Activated CD8-positive, alpha-beta T cell treated with anti-CD3 and anti-CD28 coated beads for 36 hours (primary cell): ENCODE results near the gene INTS11. TPM values are rescaled to one million over a fixed set of nuclear protein-coding genes. Genes with fewer than 3 reads are reported as not detected.

Experiments used
- ATAC-seq: fragments of 200-7000 bp; cut with Tn5 transposase; one replicate; pipeline ENCODE4 v1.10.0; 2021; ENCODE audit warnings: mild to moderate bottlenecking, moderate library complexity
- CTCF ChIA-PET: fragments of 350-600 bp; sonication (Branson Sonifier 250); formaldehyde crosslinking; loops from one replicate; lab custom pipeline; 2021; ENCODE audit warnings: antibody characterized with exemption; lab: Charles Lee
- POLR2A ChIA-PET: fragments of 350-600 bp; sonication (Branson Sonifier 250); formaldehyde crosslinking; loops from one replicate; lab custom pipeline; 2021; ENCODE audit warnings: antibody characterized with exemption; lab: Charles Lee
- DNase-seq: peaks from one replicate; pipeline ENCODE4 v3.0.0-alpha.2; 2020
- H3K27ac Mint-ChIP-seq: one replicate; pipeline ENCODE4 v1.8.0; 2021; ENCODE audit warnings: mild to moderate bottlenecking, mixed read lengths
- H3K27me3 Mint-ChIP-seq: one replicate; pipeline ENCODE4 v1.8.0; 2021; ENCODE audit warnings: mixed read lengths
- H3K36me3 Mint-ChIP-seq: one replicate; pipeline ENCODE4 v1.8.0; 2021; ENCODE audit warnings: low read depth, mixed read lengths
- H3K4me1 Mint-ChIP-seq: one replicate; pipeline ENCODE4 v1.8.0; 2021; ENCODE audit warnings: low read depth, mixed read lengths
- H3K4me3 Mint-ChIP-seq: one replicate; pipeline ENCODE4 v1.8.0; 2021; ENCODE audit warnings: mild to moderate bottlenecking, moderate library complexity, mixed read lengths
- H3K9me3 Mint-ChIP-seq: one replicate; pipeline ENCODE4 v1.8.0; 2021; ENCODE audit warnings: mixed read lengths
- CTCF ChIP-seq: fragments of 200-600 bp; IDR thresholded peaks from one replicate; pipeline ENCODE4 v1.8.0; 2022; ENCODE audit warnings: antibody characterized with exemption, mild to moderate bottlenecking
- intact Hi-C: fragments of 100-400 bp; cut with micrococcal nuclease; formaldehyde crosslinking; loops from one replicate; pipeline ENCODE4 v1.10.0; 2022
- total RNA-seq, 2 experiments: library from RNA; stranded (reverse); gene quantifications; one replicate each; pipeline ENCODE4 v1.2.3, GENCODE V29; 2021

Gene INTS11
- total RNA-seq, 2 experiments from 2014 or later = 110 to 122 TPM

- H3K27ac Mint-ChIP-seq = no peak overlapping the region
- no peak for ATAC-seq
- H3K9me3 Mint-ChIP-seq = no peaks in the 10 kb centered on the region
- ChIA-PET POLR2A (interaction anchor here (0.8 kb wide), 1 partner anchor 29 kb away, joined by 3 read pairs; no protein-coding TSS in a partner anchor), CTCF (interaction anchor here (1.2 kb wide), 1 partner anchor 31 kb away, joined by 3 read pairs; no protein-coding TSS in a partner anchor)
- H3K4me3 Mint-ChIP-seq = no peak overlapping the region
- H3K4me1 Mint-ChIP-seq = peaks cover 7% of the 10 kb centered on the region
- no peaks in the 10 kb centered on the region for H3K27me3 Mint-ChIP-seq
- TF ChIP-seq CTCF = no peak
- H3K36me3 Mint-ChIP-seq = peaks cover 16% of the 10 kb centered on the region
- DNase-seq = no peak
- intact Hi-C loops = no loop called here
These were observed 16.5 kb upstream of the INTS11 start for GRCh38 chr1:1340791-1341548.

- POLR2A ChIA-PET = no interaction called here
- TF ChIP-seq CTCF = no peak
- intact Hi-C loops = no loop called here
- Mint-ChIP-seq H3K36me3 (peaks cover 16% of the 10 kb centered on the region), H3K4me1 (peaks cover 6% of the 10 kb centered on the region), H3K4me3 (no peak overlapping the region), H3K9me3 (no peaks in the 10 kb centered on the region), H3K27ac (no peak overlapping the region), H3K27me3 (no peaks in the 10 kb centered on the region)
- DNase-seq = no peak
- CTCF ChIA-PET = no interaction called here
- no peak for ATAC-seq
These were observed 15.7 kb upstream of the INTS11 start for GRCh38 chr1:1340185-1340584.

DNA sequence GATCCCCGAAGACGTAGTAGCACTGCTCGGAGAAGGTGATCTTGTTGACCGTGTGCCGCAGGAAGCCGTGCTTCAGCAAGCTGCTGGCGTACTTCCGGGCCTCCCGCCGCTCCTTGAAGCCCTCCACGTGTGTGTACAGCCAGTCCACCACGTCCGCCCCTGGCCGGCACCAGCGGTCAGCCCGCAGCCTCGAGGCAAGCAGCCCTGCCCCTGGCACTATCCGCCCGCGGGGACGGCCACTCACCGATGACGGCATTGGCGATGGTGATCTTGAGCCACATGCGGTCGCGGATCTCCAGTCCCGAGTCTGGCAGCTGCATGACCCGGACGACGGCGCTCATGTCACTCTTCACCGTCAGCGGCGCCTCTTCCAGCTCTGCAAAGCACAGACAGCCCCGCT lies 13.8 kb upstream of the INTS11 start:
- no peak for DNase-seq
- H3K4me3 Mint-ChIP-seq = no peak overlapping the region
- intact Hi-C loops = no loop called here
- POLR2A ChIA-PET = interaction anchor here (0.6 to 1.9 kb wide), 2 partner anchors 12 to 21 kb away, joined by 3 to 8 read pairs; no protein-coding TSS in a partner anchor
- TF ChIP-seq CTCF = no peak
- H3K36me3 Mint-ChIP-seq = peaks cover 16% of the 10 kb centered on the region
- no peak overlapping the region for H3K27ac Mint-ChIP-seq
- no peaks in the 10 kb centered on the region for H3K9me3 Mint-ChIP-seq
- no peak for ATAC-seq
- no peaks in the 10 kb centered on the region for H3K4me1 Mint-ChIP-seq
- CTCF ChIA-PET = no interaction called here
- H3K27me3 Mint-ChIP-seq = no peaks in the 10 kb centered on the region

DNA sequence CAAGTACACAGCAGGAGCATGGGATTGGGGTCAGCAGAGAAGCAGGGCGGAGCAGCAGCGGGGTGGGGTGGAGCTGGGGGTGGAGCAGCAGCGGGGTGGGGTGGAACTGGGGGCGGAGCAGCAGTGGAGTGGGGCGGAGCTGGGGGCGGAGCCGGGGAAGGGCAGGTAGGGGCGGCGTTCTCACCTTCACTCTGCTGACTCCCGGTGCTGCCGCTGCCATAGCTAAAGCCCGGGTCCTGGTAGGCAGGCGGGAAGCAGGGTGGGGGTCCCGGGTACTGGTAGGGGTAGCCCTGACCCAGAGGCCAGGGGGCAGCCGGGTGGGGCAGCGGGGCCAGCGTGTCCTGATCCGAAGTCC lies 13.3 kb upstream of the INTS11 start:
- ATAC-seq = peak; percentile 81
- no peak for TF ChIP-seq CTCF
- no peaks in the 10 kb centered on the region for H3K4me1 Mint-ChIP-seq

More for the DNA sequence above, 13.3 kb upstream of the INTS11 start:
- ChIA-PET CTCF (interaction anchor here (1.1 kb wide), 1 partner anchor 35 kb away, joined by 3 read pairs; no protein-coding TSS in a partner anchor), POLR2A (interaction anchor here (0.6 to 1.9 kb wide), 2 partner anchors 12 to 21 kb away, joined by 3 to 8 read pairs; no protein-coding TSS in a partner anchor)
- H3K4me3 Mint-ChIP-seq = no peak overlapping the region
- H3K27ac Mint-ChIP-seq = no peak overlapping the region
- peaks cover 16% of the 10 kb centered on the region for H3K36me3 Mint-ChIP-seq
- no peaks in the 10 kb centered on the region for H3K9me3 Mint-ChIP-seq
- DNase-seq = peak; percentile 52
- no peaks in the 10 kb centered on the region for H3K27me3 Mint-ChIP-seq
- intact Hi-C loops = no loop called here
